Activated naive CD8-positive, alpha-beta T cell treated with anti-CD3 and anti-CD28 coated beads, Interleukin-2, amount 50 U/mL, for 16 hours (primary cell): ENCODE results near the gene FYCO1.

Experiments used
- DNase-seq: peaks from one replicate; pipeline ENCODE4 v3.0.0-alpha.2; 2020; ENCODE audit warnings: low read depth, low spot score

FYCO1 gene

DNA sequence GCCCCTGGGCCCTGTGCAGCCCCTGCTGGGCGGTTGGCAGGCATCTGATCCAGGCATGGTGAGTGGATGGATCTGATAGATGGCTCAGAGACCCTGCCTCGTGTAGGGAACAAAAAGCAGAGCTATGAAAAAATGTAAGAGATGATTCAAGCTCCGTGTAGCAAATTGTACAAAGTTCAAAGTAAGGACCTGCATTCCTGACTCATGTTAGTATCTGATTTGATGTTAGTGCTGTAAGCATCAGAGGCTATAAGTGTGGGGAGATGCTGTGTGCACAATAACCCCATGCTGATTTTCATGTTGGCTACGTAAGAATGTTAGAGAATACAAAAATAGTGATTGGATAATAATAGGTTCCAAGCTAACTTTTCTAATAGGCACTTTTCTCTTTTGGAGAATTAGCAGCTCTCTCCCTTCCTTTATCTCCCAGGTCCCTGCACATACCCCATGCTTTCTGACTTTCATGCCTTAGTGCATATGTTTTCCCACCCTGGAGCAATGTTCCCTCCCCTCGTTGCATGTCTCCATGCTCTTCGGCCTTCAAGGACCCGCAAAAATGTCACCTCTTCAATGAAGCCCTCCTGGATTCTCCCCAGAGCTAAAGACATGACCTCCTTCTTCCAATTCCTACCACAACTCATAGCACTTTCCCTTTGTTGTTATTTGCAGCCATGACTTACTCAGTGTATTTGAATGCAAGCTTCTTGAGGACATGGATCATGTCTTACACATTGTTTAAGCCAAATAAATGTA, 107.7 kb downstream of the FYCO1 start:
- no peak for DNase-seq

DNA sequence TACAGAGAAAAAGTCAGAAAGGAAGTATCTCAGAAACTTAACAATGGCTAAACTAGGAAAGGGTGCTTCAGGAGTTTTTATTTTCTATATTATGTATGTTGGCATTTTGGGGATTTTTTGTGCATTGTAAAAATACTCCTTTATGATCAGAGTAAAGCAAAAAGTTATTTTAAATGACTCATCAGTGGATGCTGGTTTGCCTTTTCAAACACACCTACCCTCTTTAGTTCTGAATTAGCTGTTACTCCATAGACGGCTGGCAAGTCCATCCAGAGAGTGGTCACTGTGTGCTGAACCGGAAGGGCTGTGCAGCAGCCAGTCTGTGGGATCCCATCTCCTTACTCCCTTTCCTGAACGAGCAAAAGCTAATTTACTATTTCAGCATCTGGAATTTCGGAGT, 108.3 kb downstream of the FYCO1 start:
- no peak for DNase-seq

DNA sequence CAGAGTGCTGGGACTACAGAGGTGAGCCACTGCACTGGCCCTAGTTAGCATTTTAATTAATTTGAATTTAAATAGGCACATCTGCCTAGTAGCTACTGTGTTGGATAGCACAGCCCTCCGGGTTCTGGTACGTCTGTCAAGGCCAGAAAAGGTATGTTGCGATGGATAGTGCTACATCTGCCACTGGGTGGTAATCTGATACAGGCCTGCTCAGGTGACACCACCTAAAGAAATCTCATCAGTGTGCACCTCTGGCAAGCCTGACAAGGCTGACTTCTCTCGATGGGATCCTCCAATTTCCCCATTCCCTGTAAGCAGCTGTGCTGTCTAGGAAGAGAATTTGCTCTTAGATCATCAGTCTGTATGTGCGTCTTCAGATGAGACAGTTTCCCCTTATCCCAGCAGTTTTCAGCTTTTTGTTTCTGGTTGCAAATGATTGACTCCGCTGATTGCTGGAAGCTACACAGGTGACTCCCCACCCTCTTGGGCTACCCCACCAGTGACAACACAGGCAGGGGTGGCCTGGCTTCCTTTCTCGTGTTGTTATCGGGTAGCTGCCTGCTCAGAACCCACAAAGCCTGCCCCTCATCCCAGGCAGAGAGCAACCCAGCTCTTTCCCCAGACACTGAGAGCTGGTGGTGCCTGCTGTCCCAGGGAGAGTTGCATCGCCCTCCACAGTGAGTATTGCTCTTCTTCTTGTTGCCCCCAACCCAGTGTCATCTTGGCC, 109.5 kb downstream of the FYCO1 start, which contains the start of gene CCR9:
CCR9 (plus strand) TSS at position 565 of the 727 bp plus-strand sequence. CDS start 8,391 bp downstream, outside the sequence.
- DNase-seq, result no peak

DNA sequence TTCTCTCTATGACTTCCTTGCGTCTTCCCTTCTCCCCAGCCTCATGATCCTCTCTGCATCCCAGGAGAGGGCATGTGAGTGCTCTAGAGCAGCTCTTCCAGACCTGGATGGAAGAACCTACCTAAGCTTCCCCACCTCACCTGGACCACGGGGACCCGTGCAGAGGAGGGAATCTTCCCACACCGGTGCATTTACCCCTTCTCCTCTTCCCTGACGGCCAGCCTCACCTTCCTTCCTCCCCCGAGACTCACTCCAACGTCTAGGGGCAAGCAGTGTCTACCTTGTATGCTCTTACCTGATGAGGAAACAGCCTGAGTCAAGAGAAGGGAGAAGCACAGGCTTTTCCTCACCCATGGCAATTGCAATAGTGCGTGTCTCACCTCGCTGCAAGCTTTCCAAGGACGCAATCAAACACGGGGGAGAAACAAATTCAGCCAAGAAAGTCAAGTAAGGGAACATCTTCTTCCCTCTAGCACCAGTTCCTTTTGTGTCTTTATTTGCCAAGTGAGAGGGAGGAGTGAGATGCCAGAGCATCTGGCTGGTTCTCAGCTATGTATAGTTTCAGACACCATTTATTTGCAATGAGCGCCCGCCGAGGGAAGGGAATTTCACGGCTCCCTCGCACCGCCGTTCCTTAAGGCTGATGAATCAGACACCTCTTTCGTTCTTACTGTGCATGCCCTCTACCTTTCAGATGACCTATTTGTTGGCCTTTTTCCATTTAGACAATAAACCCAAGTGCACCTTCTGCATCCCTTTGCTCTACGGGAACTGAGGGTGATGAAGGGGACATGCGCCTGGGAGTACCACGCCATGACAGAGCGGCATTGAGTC, 111.0 kb downstream of the FYCO1 start:
- DNase-seq, result no peak

DNA sequence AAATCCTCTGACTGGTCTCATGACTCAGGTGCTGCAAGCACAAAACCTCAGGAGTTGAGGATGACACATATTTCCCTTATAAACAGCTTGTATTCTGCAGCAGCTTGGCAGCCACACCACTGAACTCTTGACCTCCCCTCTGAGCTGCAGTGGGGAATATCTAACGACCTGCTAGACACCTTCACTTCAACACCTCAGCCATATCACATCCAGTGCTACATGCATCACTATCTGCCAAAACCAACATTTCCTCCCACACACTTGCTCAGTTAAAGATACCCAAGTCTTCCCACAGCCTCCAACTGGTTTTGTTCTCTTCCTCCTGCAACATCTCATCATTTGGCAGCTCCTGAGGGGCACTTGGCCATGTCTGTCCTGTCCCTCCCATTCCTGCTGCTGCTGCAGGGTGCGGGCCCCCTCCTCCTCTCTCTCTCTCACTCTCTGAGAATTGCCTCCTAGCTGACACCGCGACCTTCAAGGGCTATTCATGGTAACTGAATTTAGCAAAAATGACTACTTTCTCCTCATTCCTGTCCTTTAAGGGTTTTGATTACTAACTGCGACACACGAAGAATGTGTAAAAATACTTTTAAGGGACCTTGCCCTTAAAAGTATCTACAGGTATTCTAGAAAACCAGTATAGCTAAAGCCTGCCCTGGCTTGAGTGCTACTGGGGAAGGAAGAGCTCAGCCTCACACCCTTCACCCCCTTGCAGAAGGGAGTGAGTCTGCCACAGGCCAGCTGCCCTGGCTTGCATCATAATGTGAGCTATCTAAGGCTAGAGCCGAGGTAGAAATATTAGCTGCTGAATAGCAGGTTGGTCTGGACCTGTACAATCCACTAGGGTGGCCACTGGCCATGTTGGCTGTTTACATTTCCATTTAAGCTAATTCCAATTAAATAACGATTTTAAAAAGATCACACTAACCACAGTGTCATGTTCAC, 114.3 kb downstream of the FYCO1 start:
- DNase-seq, result peak; percentile 20

DNA sequence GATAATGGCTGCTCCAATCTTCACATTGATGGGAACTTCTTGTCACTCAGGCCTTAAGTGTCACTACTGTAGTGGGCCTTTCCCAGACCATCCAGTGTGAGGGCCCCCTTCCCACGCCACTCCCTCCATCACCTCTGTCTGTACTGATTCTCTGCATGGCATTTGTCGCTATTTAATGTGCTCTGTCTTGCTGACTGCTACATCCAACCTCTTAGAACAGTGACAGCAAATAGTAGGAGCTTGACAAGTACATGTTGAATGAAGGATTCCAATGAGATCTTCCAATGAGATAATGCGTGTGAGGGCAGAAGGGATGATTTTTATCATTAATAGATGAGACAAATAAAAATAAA, 114.9 kb downstream of the FYCO1 start:
- no peak for DNase-seq

DNA sequence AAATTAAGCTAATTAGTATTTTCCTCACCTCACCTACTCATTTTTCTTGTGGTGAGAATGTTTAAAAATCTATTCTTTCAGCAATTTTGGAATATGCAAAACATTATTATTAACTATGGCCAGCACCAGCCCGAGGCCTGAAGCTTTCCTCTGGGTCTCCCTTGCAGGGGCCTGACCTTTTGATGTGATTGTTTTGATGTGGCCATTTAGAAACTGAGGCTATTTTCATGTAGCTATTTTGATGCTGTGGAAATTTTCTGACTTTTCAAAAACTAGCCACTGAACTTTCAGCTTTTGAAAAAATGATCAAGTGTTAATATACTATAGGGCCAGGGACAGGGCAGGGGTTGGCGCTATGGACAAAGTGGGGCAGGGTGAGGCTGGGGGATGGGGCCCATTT, 117.5 kb downstream of the FYCO1 start:
- DNase-seq, result no peak

DNA sequence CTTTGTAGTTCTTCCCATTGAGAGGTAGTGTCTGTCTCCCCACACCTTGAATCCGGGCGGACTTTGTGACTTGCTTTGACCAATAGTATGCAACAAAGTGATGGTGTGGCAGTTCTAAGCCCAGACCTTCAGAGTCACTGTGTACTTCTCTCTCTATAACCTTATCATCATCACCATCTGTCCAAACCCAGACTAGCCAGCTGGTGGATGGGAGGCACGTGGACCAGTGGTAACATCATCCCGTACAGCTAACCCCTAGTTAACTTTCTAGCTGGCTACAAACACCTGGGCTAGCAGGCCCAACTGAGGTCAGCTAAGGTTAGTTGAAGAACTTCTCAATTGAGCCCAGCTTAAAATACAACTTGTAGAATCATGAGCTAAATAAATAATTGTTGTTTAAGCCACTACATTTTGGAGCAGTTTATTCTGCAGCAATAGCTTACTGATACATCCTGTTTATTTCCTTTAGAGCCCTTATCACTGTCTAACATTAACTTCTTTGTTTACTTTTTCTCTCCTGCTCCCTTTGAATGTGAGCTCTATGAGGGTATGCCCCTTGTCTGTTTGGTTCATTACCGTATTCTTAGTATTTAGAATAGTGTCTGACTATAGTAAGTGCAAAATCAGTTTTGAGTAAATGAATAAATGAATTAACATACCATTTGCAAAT, 120.8 kb downstream of the FYCO1 start:
- no peak for DNase-seq

DNA sequence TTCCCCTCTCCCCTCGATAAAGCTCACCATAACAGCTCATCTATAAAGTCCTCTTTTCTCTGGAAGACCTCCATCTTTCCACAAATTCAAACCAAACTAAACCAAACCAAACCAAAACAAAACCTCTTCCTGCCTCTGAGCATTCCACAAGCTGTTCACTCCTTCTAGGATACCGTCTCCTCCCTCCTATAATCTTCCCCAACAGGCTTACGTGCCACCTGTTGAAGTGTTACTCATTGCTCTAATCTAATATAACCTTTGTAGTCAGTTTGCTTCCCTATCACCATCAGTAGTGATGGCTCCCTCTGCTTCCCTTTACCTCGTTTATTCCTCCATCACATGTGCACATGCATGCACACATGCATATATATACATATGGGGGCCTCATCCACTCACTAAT, 122.0 kb downstream of the FYCO1 start:
- DNase-seq, result no peak

DNA sequence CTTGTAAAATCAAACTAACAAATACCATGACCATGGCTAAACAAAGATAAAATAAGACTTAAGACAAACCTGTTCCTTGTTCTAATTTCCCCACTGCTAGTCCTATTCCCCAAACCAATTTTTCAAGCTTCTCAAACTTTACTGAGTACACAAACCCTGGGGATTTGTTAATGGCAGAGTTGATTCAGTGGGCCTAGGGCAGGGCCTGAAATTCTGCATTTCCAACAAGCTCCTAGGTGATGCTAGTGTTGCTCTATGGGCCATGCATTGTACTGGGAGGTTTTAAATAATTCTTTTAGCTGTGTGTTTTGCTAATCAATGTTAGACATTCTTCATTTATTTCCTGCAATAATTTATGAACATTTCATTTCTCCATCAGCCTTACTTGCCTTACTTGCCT, 122.6 kb downstream of the FYCO1 start:
- DNase-seq, result no peak

DNA sequence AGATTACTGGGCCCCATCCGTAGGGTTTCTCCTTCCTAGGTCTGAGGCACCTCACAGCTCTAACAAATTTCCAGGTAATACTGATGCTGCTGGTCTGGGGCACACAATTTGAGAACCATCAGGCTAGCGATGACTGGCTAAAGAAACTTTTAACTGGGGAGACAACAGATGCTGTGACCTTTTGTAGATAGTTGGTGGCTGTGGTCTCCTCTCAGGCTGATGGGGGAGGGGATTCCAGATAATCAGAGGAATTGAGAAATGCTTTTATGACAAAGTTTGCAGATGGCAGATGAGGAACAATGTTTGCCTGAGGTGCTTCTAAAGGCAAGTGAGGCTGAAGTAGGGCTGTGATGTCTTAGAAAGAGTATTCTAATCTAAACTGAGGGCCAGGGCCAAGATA, 123.1 kb downstream of the FYCO1 start:
- no peak for DNase-seq

DNA sequence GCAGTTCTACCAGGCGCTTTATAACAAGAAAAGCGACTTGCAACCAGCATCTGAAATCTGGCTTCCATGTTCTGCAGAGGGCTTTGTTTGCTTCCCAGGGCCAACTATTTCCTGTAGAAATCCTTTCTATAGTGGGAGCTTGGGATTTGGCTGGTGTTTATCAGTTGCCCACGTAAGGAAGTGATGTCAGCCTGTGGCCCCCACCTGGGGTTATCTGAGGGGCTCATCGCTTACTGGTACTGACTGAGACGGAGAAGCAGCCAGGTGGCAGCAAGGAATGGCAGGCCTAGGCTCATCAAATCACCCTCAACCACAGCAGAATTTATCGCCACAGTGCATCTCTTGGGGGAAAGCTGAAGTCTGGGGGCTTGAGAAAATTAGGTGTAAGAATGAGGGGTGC, 123.8 kb downstream of the FYCO1 start:
- no peak for DNase-seq

DNA sequence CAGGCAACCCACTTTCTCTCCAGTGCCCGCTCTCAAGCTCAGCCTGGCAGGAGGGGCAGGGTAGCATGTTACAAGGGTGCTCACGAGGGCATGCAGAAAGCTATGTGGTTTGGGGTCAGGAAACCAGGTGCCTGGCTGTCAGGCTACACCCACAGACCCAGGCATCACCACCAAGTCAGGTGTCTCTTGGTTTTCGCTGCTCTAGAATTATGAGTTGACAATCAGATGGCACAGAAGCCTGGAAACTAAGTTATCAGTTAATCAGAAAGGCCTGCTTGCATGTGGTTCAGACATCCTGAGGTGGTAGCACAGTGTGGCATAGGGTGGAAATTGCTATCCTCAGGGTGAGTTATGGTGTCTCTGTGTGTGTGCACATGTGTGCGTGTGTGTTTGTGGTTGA, 125.5 kb downstream of the FYCO1 start:
- peak; percentile 2 for DNase-seq

DNA sequence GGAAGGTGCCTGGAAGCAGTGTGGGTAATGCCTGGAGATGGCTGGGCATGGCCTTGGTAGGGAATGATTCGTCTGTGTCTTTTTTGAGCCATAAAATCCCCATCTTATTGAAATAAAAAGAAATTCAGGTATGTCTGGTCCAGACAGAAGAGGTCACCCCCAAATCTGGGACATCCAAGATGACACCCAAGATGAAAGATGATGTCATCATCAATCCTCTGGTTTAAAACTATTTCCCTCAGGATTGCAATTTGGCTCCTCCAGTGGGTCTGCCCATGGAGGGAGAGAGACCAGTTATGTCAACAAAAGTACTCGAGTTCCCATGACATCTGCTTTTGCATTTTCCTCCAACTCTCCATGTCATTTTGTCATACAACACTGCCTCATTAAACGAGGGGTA, 126.0 kb downstream of the FYCO1 start:
- DNase-seq, result no peak

DNA sequence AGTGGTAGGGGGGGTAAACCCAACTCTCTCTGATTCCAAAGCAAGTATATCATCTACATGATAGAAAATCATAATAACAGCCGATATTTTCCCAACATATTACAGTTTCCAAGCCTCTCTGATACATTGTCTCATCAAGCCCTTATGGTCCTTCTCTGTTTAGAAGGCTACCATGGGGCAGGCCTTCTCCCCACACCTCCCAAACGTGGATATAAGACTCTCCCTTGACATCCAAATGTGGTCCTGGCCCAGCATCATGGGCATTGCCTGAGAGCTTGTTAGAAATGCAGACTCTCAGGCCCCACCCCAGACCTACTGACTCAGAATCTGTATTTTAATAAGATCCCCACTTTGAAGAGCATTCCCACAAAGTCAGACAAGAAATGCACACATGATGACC, 127.0 kb downstream of the FYCO1 start:
- DNase-seq, result no peak

DNA sequence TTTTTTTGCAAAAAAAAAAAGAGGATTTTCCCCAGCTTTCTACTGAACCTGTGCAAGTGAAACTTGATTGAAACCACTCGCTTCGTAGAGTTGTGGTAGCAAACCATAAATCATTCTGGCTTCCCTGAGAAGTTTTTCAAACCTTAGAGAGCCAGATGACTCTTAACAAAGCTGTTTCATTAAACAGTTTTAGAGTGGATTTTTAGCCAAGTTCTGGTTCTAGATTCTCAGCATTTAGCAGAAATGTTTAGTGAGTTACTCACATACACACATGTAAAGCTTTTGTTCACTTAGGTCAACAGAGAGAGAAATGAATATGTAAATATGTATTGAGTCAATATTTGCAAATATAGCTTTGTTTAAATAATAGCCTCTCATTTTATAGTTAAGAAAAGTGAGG, 127.4 kb downstream of the FYCO1 start:
- no peak for DNase-seq
